GM21390 (cell line): ENCODE results near the gene RNGTT.
A peak's percentile ranks its signal among the peaks of the same experiment; 100 is the strongest.

ENCODE experiments used
- ATAC-seq: cut with Tn5 transposase; IDR thresholded peaks from one replicate; pipeline ENCODE4 v1.9.1; 2021; ENCODE audit not compliant: unreplicated experiment

RNGTT gene

DNA sequence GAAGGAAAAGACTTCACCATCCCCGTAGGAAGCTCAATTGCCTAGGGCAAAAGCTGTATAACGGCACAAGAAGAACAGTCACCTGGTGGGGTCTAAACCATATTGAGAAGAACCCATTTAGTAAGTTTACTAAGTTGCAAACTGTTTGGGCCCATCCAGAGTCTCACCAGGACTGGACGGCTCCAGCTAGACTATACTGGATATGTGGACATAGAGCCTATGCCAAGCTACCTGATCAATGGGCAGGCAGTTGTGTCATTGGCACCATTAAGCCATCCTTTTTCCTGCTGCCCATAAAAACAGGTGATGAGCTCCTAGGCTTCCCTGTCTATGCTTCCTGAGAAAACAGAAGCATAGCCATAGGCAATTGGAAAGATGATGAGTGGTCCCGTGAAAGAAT, 293.9 kb downstream of the RNGTT start:
- ATAC-seq = no peak

DNA sequence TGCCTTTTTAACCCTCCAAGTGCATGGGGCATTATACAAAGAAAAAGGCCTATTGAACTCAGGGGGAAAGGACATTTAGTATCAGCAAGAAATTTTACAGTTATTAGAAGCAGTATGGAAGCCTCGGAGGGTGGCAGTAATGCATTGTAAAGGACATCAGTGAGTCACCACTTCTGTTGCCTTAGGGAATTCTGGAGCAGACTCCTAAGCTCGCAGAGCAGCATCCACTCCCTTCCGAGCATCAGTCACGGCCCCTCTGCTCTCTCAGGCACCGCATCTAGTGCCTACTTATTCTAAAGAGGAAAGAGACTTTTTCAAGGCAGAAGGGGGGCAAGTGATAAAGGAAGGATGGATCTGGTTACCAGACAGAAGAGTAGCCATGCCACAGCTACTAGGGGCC, 296.5 kb downstream of the RNGTT start:
- no peak for ATAC-seq

DNA sequence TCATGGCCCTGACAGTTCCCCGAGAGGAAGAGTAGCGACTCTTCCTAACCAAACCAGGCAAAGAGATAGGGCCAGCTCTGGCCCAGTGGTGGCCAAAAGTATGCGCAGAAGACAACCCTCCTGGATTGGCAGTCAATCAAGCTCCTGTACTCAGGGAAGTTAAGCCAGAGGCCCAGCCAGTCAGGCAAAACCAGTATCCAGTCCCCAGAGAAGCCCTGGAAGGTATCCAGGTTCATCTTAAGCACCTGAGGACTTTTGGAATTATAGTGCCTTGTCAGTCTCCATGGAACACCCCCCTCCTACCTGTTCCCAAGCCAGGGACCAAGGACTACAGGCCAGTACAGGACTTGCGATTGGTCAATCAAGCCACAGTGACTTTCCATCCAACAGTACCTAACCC, 298.3 kb downstream of the RNGTT start:
- no peak for ATAC-seq

DNA sequence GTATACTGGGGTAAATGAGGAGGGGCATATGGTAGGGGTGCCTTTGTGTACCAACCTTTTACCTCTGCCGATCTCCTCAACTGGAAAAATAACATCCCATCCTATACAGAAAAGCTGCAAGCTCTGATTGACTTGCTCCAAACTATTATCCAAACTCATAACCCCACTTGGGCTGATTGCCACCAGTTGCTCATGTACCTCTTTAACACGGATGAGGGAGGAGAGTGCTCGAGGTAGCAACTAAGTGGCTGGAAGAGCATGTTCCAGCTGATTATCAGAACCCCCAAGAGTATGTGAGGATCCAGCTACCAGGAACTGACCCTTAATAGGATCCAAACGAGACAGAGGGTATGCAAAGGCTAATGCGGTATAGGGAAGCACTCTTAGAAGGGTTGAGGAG, 299.6 kb downstream of the RNGTT start:
- ATAC-seq = no peak

DNA sequence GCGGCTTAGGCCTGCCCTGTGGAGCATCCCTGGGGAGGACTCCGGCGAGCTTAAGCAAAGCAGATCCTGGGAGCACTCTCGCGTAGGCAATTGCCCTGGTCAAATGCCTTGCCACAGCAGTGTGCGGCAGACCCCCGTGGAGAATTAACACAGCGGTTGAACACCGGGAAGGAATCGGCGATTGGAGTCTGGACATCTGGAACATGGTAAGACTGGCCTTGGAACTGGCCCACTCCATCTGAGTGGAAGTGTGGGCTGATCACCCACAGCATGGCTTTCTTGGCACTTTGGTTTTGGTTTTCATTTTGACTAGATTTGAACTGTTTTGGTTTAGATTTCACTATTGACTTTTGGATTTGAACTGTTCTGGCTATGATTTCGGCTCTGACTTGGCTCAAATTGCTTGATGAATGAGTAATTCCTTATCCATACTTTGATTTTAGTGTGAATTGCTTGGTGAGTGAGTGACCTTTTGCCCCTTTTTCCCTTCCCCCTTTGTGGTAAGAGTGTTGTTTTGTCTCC, 300.7 kb downstream of the RNGTT start:
- peak; percentile 59 for ATAC-seq

DNA sequence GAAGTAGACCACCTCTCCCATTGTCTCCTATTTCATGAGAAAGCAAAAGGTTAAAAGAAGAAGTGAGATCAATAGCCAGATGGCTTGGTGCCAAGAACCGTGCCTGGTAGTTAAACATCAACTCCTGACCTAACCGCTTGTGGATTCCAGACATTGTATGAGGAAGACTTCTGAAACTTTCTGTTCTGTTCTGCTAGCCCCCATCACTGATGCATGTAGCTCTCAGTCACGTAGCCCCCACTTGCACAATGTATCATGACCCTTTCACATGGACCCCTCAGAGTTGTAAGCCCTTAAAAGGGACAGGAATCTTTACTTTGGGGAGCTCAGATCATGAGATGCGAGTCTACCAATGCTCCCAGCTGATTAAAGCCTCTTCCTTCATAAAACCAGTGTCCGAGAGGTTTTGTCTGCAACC, 301.2 kb downstream of the RNGTT start:
- peak; percentile 65 for ATAC-seq

DNA sequence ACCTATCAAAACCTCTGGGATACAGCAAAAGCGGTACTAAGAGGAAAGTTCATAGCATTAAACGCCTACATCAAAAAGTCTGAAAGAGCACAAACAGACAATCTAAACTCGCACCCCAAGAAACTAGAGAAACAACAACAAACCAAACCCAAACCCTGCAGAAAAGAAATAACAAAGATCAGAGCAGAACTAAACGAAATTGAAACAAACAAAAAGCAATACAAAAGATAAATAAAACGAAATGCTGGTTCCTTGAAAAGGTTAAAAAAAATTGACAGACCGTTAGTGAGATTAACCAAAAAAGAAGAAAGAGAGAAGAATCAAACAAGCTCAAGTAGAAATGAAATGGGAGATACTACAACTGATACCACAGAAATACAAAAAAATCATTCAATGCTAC, 302.3 kb downstream of the RNGTT start:
- ATAC-seq = no peak

DNA sequence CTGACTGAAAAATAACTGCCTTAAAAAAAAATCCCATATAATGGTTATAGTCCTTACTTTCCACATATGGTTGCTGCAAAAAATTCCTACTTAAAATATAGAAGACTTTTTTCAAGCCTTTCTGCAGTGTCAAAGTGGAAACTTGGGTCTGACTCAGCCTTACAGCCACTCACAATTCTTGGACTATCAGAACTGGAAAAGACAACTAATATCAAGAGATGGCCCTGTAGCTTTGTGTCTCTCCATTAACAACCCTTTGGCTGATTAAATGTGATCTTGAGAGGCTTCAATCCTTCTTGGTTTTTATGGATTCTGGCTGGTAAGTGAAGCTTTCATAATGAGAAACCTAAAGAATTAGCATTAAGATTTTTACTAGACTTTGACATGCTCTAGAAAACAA, 307.8 kb downstream of the RNGTT start:
- no peak for ATAC-seq

DNA sequence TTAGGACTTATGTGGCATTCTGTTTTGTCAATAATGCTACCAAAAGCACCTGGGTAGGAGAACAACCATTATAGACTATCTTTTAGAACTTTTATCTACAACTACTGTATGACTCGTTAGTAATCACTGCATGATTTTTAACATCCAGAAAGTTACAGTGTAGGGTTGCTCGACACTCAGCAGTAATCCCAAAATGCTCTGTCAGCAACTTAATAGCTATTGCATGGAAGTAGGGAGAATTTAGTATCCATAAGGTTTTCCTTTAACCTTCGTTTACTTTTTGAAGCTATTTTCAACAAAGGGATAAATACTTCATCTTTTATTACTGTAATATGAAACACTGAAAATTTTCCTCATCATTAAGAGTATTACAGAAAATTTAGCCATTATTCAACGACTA, 309.5 kb downstream of the RNGTT start:
- no peak for ATAC-seq

DNA sequence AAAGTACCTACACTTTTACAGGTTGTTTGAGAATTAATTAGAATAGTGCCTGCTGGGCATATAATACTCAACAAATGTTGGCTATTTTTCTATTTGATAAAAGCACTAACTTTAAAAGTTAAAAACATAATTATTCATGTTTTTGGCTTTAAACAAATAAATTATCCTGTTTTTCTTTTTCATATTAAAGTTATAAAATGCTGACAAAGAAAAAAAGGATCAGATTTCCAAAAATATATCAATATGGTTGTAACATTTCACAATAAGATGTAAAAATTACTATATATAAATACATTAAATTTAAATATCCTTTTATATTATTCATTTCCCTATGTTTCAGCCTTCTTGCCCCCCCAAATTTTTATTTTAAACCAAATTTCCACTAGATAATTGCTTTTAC, 312.0 kb downstream of the RNGTT start:
- no peak for ATAC-seq

DNA sequence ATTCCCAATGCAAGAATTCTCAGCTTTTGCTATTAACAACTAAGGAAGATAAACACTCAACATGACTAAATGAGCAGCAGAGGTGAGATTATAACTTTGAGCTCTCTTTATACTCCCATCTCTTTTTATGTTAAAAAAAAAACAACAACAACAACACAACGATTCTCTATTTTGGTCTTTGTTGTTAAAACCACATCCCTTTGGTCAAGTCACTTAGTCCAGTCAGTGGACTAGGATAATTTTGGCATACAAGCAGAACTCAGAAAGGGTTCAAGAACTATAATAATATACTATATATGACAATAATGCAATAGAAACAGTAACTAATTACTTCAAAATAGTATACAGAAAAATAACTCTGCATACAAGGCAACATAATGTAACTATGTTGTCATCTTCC, 312.4 kb downstream of the RNGTT start:
- ATAC-seq = no peak

DNA sequence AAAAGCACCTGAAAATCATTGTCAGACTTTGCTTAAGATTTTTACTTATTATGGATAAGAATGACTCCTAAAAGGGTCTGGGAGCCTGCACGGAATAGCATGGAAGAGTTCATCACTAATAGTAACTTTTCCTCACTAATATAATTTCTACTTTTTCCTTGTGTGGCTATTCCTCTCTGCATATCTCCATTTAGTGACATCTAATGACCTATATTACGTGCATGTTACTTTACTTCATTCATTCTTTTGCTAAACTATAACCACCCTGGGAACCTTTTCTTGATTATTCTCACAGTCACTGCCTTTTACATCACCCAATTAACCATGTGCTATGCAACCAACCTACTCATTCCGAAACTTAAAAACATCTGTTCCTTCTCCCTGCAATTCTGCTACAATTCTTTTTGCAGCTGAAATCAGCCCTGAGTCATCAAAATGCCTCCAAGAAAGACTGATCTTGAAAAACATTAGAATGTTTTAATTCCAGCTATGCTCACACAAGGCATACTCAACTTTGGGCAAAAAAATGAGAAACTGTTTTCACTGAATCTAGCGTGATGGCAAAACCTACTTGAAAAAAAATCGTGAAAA, 313.3 kb downstream of the RNGTT start:
- ATAC-seq = peak; percentile 98

DNA sequence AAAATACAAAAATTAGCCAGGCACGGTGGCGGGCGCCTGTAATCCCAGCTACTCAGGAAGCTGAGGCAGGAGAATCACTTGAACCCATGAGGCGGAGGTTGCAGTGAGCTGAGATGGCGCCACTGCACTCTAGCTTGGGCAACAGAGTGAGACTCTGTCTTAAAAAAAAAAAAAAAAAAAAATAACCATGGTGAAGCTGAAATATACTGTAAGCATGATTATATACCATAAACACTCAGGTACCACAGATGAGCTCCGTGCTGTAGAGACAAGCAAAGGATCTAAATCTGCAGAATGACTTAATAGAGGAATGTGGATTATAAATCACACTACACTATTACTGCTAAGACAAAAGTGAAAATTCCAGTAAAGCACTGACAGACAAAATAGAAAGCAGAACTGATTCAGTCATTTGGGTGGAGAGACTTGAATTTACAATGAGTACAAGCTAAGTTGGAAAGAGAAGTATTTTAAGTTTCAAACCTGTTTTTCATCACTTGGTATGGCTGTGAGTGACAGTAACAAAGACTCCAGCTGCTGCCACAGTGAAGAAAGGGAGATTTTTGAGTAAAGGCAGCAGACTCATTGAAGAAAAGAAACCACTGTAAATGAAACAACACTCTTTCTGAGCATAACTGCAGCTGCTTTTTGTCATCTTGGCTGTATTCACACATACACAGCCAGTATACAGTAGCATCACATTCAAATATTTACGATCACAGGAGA, 322.1 kb downstream of the RNGTT start:
- ATAC-seq = peak; percentile 95

DNA sequence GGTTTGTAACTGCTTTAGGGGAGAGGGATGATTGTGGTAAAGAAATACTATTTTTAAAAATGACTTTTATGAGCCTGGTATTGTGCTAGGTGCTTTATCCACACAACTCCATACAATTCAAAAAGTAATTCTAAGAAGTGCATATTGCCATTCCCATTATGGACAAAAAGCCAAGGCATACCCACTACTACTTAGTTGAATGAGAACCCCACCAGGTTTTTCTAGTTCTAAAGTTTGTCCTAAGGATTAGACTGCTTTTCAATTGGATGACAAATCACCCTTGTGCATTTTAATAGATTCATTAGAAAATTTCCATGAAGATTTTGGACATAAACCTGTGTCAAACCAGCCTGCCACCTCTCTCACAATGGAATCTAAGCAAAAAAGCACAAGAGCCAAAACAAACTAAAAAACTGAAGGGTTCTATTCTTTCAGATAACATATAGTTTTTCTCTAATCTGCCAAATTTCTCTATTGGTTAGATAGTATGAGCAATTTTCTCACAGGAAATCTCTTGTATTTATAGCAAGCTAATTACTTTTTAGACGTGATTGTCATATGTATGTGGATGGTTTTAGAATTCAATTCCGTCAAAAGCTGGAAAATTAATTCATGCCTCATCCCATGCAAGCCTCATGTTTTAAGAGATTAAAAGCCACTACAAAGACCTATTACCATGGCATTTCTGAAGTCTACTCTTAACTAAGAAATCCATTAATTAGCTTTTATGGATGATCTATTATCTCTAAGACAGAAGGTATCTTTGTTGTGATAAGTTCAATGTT, 325.5 kb downstream of the RNGTT start:
- no peak for ATAC-seq

DNA sequence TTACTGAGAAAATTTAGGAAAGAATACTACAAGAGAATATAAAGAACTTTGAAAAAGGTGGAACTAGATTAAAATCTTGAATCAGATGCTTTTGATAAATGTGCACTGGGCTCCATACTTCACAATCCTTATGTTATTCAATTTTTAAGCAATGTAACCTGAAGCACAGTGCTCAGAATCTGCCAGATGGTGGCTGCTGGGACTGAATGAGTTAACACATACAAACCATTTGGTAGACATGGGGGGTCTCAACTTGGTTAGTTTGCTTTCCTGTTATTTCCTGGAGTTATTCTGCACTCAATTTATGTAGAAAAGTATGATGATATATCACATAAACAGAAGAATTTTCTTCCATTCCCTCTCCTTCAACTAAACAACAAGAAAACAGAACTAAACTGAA, 326.5 kb downstream of the RNGTT start:
- ATAC-seq = no peak

DNA sequence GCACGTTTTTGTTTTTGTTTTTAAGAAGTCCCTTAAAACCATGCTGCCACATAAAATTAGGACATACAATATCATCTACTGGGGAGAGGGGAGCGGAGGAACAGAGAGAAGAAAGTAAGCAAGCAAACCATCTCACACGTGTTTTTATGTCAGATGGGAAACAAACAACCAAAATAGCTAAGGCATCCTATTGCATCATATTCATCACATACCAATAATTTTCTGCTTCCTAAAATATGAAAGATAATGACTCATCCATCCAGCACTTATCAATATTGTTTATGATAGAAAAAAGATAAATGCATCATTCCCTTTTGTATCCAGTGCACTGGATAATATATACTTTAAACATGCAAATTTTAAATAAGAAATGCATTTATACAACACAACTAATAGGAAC, 329.6 kb downstream of the RNGTT start:
- no peak for ATAC-seq

DNA sequence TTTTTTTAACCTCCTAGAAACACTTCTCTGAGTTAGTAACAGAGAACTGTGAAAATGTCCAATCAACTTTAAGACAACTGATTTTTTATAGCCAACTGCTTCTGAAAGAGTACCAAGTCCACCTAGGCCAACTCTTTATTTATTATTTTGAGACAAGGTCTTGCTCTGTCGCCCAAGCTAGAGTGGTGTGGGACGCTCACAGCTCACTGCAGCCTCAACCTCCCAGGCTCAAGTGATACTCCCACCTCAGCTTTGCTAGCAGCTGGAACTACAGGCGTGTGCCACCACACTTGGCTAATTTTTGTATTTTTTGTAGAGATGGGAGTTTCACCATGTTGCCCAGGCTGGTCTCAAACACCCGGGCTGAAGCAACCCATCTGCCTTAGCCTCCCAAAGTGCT, 331.6 kb downstream of the RNGTT start:
- no peak for ATAC-seq

DNA sequence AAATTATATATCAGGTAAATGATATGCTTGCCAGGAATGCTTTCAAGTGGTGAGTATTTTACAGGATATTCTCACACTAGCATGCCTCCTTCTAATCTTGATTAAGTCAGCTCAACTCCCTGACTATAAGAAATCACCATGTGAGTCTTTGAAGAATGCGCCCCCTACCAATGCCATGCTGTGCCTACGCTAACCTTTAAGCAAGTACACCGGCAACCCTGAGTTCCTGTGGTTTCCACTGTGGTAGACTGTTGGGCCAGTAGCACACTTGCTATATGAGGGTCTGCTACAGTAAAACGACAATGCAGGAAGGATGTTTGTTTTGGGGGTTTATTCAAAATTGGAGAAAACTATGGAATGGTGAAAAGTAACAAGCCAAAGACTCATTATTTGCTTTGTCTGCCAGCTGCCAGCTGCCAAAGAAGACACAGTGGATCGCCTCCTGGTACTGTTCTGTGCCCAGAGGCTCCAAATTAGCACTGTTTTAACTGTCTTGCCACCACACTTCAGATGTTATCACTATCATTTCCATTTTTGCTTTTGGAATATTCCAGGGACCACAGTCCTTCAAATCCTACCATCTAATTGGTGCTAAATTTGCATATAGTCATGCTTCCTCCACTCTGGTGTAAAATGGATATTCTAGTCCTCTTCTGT, 333.5 kb downstream of the RNGTT start:
- ATAC-seq = no peak

DNA sequence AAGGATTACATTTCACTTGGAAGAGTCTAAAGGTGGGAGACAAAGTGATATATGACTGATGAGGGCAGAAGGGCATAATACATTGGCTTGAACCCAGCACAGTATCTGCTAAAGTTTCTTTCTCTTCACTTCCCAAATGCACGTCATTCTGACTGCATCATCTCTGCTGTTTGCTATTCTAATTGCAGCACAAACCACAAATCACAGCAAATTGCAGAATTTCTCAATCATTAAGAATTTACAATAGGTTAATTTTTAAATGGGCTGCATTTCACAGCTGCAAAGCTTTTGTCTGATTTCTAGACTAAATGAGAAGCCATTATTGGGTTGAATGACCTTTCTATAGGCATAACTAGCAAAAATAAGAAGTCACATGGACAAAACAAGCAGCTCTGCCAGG, 337.0 kb downstream of the RNGTT start:
- no peak for ATAC-seq

DNA sequence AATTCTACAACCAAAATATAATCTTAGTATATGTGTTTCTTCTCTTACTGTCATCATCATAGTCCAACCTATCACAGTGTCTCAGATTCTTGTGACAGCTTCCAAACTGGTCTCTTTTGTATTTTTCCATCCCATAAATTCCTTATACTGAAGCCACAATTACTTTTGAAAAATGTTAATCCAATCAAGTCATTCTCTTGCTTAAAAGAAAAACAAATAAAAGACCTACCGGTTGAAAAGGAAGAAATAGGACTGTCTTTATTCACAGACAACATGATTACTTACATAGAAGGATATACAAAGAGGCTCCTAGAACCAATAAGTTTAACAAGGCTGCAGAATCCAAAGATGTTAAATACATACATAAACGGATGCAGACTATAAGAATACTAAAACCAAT, 339.9 kb downstream of the RNGTT start:
- no peak for ATAC-seq

DNA sequence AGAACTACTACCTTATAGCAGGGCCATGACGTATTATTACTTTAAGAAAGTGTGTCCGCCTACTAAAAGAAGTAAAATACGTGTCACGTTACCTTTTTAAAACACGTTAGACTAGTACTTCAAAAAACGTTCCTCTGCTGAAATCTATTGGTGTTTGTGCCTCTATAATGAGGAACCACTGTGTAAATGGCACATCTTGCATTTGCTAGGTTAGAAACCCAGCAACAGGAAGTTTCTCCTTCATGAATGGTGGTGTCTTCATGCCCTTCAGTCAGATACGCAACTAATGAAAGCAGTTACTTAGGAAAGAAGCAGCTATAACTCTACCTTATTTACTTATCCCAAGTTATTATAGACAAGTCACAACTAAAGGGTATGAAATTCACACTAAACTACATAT, 343.5 kb downstream of the RNGTT start:
- ATAC-seq = no peak

DNA sequence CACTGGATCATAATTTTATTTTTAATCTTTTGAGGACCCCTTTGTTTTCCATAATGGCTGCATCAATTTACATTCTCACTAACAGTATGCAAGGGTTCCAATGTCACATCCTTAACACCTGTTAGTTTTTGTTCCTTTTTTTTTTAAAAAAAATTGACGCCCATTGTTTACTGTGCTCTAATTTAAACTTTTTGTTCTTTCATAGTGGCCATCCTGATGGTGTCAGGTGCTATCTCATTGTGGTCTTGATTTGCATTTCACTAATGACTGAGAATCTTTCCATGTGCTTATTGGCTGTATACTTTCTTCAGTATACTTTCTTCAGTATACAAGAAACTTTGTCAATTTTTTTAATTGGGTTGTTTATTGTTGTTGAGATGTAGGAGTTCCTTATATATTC, 347.0 kb downstream of the RNGTT start:
- peak; percentile 51 for ATAC-seq
